NCI-H2196 (cell line): Measurements from ENCODE around the gene UBFD1.
A peak's percentile ranks its signal among the peaks of the same experiment; 100 is the strongest.
"Not testable (repeated sequence)": the region's sequence is repeated elsewhere in the genome, so short reads cannot be mapped to it uniquely, and the experiment has no call there.

Experiments
- DNase-seq: peaks from one replicate; lab custom pipeline; 2025; ENCODE audit not compliant: unreplicated experiment; lab: John Stamatoyannopoulos, UW

Gene UBFD1

GRCh38 chr16:23564575-23565363 is 7.2 kb downstream of the UBFD1 start:
- no peak for DNase-seq

- no peak for DNase-seq
These were observed 9.2 kb downstream of the UBFD1 start for GRCh38 chr16:23566724-23567123.

GRCh38 chr16:23567602-23568001 is 10.1 kb downstream of the UBFD1 start:
- DNase-seq = no peak

- DNase-seq = no peak
These were observed 13.6 kb downstream of the UBFD1 start for GRCh38 chr16:23570992-23571632.

DNA sequence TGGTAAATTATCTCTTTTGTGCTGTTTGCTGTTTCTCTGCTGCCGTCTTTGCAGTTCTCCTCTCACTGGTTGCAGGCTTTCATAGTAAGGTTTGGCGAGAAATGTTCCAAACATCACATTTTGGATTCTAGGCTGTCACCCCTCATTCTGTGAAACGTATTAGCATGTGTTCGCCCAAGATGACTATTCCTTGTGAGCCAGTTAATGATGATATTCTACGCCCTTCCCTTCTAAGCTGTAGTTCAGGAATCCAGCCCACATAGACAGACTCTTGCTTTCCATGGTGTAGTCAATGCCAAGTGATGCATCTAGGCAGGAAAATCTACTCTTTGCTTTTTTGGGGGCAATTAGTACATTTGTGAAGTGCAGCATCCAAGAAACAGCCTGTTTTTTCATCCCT is 14.4 kb downstream of the UBFD1 start:
- no peak for DNase-seq

- DNase-seq = no peak
These were observed 14.9 kb downstream of the UBFD1 start for GRCh38 chr16:23572394-23572793.

DNA sequence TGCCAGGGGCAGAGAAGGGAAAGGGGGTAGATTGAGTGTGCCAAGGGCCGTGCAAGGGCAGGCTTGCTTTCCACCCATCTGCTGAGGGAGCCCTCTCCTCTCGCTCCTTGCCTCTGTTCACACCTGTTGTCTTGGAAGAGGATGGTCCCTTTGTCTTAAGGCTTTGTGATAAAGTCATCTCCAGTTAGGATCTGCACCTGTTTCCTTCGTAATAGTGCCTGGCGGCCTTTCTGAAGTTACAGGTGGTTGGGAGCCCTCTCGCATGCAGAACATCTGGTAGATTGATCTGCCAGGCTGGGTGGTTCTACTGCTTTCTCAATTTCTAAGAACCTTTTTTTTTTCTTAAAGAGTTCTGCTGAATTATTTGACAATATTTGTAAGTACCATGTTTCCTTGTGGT is 16.3 kb downstream of the UBFD1 start:
- no peak for DNase-seq

DNA sequence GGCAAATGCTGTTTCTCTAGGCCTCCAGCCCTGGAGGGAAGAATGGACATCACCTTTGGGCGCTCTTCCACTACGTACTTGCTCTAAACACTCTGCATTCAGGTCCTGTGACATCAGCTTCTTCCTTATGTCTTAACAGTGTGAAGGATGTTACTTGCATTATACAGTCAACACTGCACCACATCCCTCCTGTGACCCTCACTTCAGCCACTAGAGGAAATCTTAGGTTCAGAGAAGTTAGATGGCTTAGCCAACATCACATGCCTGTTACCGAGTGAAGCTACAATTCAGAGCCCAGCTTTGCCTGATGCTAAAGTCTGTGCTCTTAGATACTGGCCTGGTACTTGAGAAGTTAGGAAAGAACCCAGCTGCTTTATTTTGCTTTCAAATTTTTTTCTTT is 18.3 kb downstream of the UBFD1 start:
- DNase-seq = no peak

DNA sequence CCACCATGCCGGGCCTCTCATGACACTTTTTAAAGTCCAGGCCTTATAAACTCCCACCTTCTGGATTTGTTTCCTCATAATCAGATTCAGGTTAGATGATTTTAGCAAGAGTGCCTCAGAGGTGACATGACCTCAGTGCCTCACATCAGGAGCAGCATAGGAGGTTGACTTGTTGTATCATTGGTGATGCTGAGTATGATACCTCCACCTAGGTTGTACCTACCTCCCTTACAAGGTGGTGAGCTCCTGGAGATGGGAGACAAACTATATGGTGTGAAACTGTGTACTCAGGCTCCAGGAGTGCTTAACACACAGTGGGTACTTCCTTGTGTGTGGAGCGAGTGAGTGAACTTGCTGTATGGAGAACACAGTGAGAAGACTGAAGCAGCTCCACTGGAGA is 20.0 kb downstream of the UBFD1 start:
- no peak for DNase-seq

- no peak for DNase-seq
These were observed 20.7 kb downstream of the UBFD1 start for GRCh38 chr16:23578101-23578830.

- no peak for DNase-seq
These were observed 21.8 kb downstream of the UBFD1 start for GRCh38 chr16:23579371-23579770.

GRCh38 chr16:23580391-23580790 is 22.9 kb downstream of the UBFD1 start:
- DNase-seq = no peak

- DNase-seq = no peak
These were observed 24.2 kb downstream of the UBFD1 start for GRCh38 chr16:23581764-23582163.

GRCh38 chr16:23583271-23583670 is 25.7 kb downstream of the UBFD1 start:
- not testable (repeated sequence) for DNase-seq

DNA sequence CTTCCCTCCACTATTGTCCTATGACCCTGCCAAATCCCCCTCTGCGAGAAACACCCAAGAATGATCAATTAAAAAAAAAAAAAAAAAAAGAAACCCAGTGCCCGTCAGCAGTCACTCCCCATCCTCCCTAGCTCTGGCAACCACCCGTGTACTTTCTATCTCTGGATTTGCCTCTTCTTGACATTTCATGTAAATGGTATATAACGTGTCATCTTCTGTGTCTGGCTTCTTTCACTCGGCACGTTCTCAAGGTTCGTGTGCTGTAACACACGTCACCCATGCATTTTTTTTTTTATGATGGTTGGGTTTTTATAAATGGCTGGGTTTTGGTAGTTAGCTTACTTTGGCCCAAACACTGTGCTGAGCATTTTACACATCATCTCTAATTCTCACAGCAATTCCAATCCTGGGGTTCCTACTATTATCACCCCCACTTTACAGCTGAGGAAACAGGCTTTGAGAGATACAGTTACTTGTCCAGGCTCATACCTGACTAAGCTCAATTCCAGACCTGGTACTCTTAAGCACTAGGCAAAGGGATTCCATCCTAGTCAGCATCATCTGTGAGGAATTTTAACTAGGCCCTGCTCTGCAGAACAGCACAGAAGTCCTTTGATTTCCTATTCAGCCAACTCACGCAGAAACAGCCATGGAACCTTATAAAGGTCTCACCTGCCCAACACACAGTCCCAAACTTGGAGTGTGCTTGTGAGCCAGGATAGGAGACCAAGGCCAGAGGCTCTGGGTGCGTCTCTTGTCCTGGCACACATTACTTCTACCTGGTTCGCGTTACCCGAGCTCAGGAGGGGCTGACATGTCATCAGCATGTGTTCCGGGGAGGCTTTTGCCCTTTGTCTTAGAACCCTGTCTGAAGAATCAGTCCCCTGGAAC is 26.9 kb downstream of the UBFD1 start:
- DNase-seq = no peak

DNA sequence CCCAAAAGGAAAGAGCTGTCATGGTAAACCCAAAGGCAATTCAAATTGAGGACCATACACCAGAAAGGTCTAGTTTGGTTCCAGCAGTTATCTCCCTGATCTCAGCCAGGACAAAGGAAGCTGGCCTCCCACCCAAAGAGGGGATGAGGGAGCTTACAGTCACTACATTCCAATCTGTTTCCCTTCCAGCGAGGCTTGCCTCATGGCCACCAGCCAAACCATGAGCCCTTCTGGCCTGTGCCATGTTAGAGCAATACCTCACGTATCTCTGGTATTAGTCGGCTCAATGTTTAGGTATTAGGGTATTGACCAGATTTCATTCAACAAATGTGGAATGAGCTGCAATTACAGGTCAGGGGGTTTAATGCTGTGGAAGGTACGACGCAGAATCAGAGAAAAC is 30.2 kb downstream of the UBFD1 start:
- no peak for DNase-seq

GRCh38 chr16:23590181-23590580 is 32.7 kb downstream of the UBFD1 start:
- DNase-seq = no peak

DNA sequence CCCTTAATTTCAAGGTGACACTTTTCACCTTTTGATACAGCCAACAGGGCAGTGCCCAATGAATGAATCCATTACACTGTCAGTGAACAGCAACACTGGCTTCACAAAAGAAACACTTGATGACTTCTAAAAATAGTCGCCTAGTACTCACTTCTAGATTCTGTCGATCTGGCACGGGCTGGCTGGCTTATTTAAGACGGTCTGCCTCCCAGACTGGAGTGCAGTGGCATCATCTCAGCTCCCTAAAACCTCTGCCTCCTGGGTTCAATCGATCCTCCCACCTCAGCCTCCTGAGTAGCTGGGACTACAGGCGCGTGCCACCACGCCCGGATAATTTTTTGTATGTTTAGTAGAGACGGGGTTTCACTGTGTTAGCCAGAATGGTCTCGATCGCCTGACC is 36.7 kb downstream of the UBFD1 start:
- DNase-seq = no peak

- DNase-seq = no peak
These were observed 37.9 kb downstream of the UBFD1 start for GRCh38 chr16:23595246-23595950.

- DNase-seq = peak; percentile 94
These were observed 38.6 kb downstream of the UBFD1 start, which contains the start of gene NDUFAB1 for GRCh38 chr16:23595951-23596720. Gene NDUFAB1 (minus strand): TSS chr16:23596316. CDS start chr16:23596290, 26 bp downstream.
